Lower lobe of right lung (tissue), 2 donors: ENCODE data around the gene MFAP2. TPM values are rescaled to one million over a fixed set of nuclear protein-coding genes. Genes with fewer than 3 reads are reported as not detected.
"Not testable (repeated sequence)": the region's sequence is repeated elsewhere in the genome, so short reads cannot be mapped to it uniquely, and the experiment has no call there.

ENCODE experiments used
- ATAC-seq, 2 donors: fragments of 200-7000 bp; cut with Tn5 transposase; one replicate each; pipeline ENCODE4 v1.9.1; 2020 to 2022; ENCODE audit warnings: mild to moderate bottlenecking in 2 of 2, moderate library complexity in 2 of 2
- DNase-seq: peaks from one replicate; pipeline ENCODE4 v3.0.0-alpha.2; 2020
- H3K27ac ChIP-seq: fragments of 200-600 bp; one replicate; pipeline ENCODE4 v1.8.0; 2022
- H3K27me3 ChIP-seq: fragments of 200-600 bp; one replicate; pipeline ENCODE4 v1.8.0; 2022; ENCODE audit warnings: low read depth
- H3K36me3 ChIP-seq: fragments of 200-600 bp; one replicate; pipeline ENCODE4 v1.8.0; 2022; ENCODE audit warnings: mild to moderate bottlenecking
- H3K4me1 ChIP-seq: fragments of 200-600 bp; one replicate; pipeline ENCODE4 v1.8.0; 2022
- H3K4me3 ChIP-seq: fragments of 200-600 bp; one replicate; pipeline ENCODE4 v1.8.0; 2022; ENCODE audit warnings: mild to moderate bottlenecking
- H3K9me3 ChIP-seq: fragments of 200-600 bp; one replicate; pipeline ENCODE4 v1.8.0; 2022
- CTCF ChIP-seq: fragments of 200-600 bp; IDR thresholded peaks from one replicate; pipeline ENCODE4 v1.8.0; 2022; ENCODE audit warnings: antibody characterized with exemption, mild to moderate bottlenecking
- intact Hi-C: fragments of 100-400 bp; cut with DNase I; formaldehyde crosslinking; loops from one replicate; pipeline ENCODE4 v1.11.0; 2022
- total RNA-seq: library from RNA; stranded (reverse); fragmentation: NEBNext Ultra II Directional; extraction: Animal tissue kit (Norgen Biotek cat#: 25700); gene quantifications from one replicate; pipeline ENCODE4 v1.2.1, GENCODE V29; 2021
- donor health status: DM: no; HTN: yes; CAD: no; lungs with severe emphysema.

The MFAP2 gene
- total RNA-seq, 1 donor from 2014 or later, result 11.9 TPM

- TF ChIP-seq CTCF, result no peak
- DNase-seq (no peak), ATAC-seq (peak in 1 of 2 donors; percentile 3)
- Histone ChIP-seq H3K4me3 (no peak overlapping the region), H3K27ac (no peak overlapping the region), H3K36me3 (peaks cover 7% of the 10 kb centered on the region), H3K27me3 (no peaks in the 10 kb centered on the region), H3K4me1 (peaks cover 2% of the 10 kb centered on the region), H3K9me3 (no peaks in the 10 kb centered on the region)
- intact Hi-C loops, result no loop called here
These were observed 33.8 kb downstream of the MFAP2 start for GRCh38 chr1:16946646-16947045.

GRCh38 chr1:16946185-16946584 lies 34.2 kb downstream of the MFAP2 start:
- intact Hi-C loops, H3K9me3 ChIP-seq, H3K27ac ChIP-seq, H3K36me3 ChIP-seq, H3K4me1 ChIP-seq, H3K27me3 ChIP-seq, H3K4me3 ChIP-seq, ATAC-seq, DNase-seq: not testable (repeated sequence)

DNA sequence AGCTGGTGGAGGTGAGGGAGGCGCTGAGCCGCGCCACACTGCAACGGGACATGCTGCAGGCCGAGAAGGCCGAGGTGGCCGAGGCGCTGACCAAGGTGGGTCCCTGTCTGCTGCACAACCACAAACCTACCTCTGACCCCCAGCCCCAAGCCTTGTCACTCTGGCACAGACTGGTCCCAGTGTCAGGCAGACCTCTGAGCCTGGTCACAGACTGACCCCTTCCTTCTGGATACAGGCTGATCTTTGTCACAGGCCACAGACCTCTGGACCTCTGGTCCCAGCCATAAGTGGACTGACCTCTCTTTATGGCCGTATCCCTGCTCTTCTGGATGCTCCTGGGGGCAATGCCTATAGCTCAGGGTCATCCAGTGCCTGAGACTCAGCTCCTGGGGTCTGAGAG lies 34.9 kb downstream of the MFAP2 start:
- H3K27ac ChIP-seq, H3K4me1 ChIP-seq, intact Hi-C loops, H3K4me3 ChIP-seq, H3K9me3 ChIP-seq, H3K27me3 ChIP-seq, DNase-seq: not testable (repeated sequence)
- peaks cover 15% of the 10 kb centered on the region for H3K36me3 ChIP-seq
- ATAC-seq, result peak in 1 of 2 donors; percentile 11

GRCh38 chr1:16944038-16944437 lies 36.4 kb downstream of the MFAP2 start:
- Histone ChIP-seq H3K4me1 (no peaks in the 10 kb centered on the region), H3K4me3 (no peak overlapping the region), H3K27me3 (no peaks in the 10 kb centered on the region), H3K27ac (no peak overlapping the region), H3K36me3 (peaks cover 16% of the 10 kb centered on the region), H3K9me3 (no peaks in the 10 kb centered on the region)
- DNase-seq (no peak), ATAC-seq (no peak)
- intact Hi-C loops, result no loop called here
- TF ChIP-seq CTCF, result no peak

GRCh38 chr1:16939386-16940180 lies 40.8 kb downstream of the MFAP2 start:
- H3K4me3 ChIP-seq, H3K27me3 ChIP-seq, DNase-seq, H3K27ac ChIP-seq, H3K4me1 ChIP-seq, intact Hi-C loops, H3K9me3 ChIP-seq: not testable (repeated sequence)
- peaks cover 31% of the 10 kb centered on the region for H3K36me3 ChIP-seq
- ATAC-seq, result peak; percentile 27 to 29

DNA sequence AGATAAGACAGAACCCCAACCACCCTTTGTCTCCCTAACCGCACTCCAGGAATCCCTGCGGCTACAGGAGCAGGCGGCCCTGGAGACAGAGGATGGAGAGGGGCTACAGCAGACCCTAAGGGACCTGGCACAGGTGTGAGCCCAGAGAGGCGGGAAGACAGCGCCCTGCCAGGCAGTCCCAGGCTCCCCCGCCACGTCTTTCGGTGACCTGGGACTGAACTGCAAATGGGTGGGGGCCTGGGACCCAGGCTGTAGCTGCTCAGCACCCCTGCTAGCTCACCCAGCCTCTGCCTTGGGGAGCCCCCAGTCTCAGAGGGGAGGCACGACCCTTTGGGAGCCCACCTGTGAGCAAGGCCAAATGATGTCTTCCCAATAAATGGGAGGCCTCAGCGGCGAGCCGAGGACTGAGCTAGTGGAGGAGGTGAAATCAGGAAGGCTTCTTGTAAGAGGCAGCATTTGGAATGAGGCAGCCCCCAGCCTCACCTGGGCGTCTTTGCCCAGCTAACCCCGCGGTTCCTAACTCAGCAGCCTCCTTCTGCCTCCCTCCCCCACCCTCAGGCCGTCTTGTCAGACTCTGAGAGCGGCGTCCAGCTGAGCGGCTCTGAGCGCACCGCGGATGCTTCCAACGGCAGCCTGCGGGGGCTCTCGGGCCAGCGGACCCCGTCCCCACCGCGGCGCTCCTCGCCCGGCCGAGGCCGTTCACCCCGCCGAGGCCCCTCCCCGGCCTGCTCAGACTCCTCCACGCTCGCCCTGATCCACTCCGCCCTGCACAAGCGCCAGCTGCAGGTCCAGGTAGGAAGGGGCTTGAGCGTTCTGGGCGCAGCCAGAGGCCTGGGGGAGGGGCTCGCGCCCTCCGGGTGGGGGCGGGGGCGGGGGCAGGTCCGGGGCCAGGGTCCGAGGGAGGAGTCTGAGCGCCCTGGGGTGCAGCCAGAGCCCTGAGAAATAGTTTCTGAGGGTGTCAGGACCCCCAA lies 41.8 kb downstream of the MFAP2 start:
- intact Hi-C loops, result no loop called here
- no peaks in the 10 kb centered on the region for H3K4me1 ChIP-seq
- H3K27me3 ChIP-seq, result no peaks in the 10 kb centered on the region
- H3K9me3 ChIP-seq, result no peaks in the 10 kb centered on the region
- H3K27ac ChIP-seq, result no peak overlapping the region
- ATAC-seq, result peak; percentile 12 to 16
- no peak for TF ChIP-seq CTCF
- no peak overlapping the region for H3K4me3 ChIP-seq
- H3K36me3 ChIP-seq, result peaks cover 23% of the 10 kb centered on the region
- no peak for DNase-seq

- ATAC-seq, H3K4me3 ChIP-seq, H3K9me3 ChIP-seq, DNase-seq, H3K27ac ChIP-seq, H3K4me1 ChIP-seq, H3K27me3 ChIP-seq, intact Hi-C loops: not testable (repeated sequence)
- peaks cover 28% of the 10 kb centered on the region for H3K36me3 ChIP-seq
These were observed 43.8 kb downstream of the MFAP2 start for GRCh38 chr1:16936580-16936979.

DNA sequence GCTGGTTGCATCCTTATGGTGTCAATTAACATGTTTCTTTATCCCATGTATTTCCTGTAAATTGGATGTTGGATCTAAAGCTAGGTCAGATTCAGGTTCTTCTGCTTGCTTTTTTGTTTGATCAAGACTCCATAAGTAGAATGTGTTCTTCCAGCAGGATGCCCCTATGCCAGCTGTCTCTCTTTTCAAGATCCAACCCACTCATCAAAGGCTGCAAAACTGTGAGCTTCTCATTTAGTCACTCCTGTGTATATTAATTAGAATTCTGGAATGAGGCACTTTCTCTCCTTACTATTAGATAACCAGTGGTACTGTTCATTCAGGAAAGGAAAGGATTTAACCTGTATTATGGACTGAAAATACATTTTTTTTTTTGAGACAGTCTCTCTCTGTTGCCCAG lies 46.5 kb downstream of the MFAP2 start:
- H3K27me3 ChIP-seq, H3K4me1 ChIP-seq, H3K4me3 ChIP-seq, H3K27ac ChIP-seq, ATAC-seq, intact Hi-C loops, H3K9me3 ChIP-seq, DNase-seq: not testable (repeated sequence)
- H3K36me3 ChIP-seq, result peaks cover 24% of the 10 kb centered on the region

- ATAC-seq, H3K27me3 ChIP-seq, H3K27ac ChIP-seq, H3K4me1 ChIP-seq, H3K9me3 ChIP-seq, H3K4me3 ChIP-seq, DNase-seq, intact Hi-C loops: not testable (repeated sequence)
- H3K36me3 ChIP-seq, result peaks cover 13% of the 10 kb centered on the region
These were observed 49.0 kb downstream of the MFAP2 start for GRCh38 chr1:16931206-16931934.
